ENCODE results near the gene BRINP2.

GRCh38 chr1:177307771-177308170 lies 137.0 kb downstream of the BRINP2 start:
- no peak for TF ChIP-seq CTCF (IDR thresholded peaks at IDR 0.05)
- TF ChIP-seq POLR2A (IDR thresholded peaks at IDR 0.05): no peak

All from thyroid gland (tissue), 4 donors.